ENCODE measurements around the gene KRTAP12-1.

Gene KRTAP12-1

DNA sequence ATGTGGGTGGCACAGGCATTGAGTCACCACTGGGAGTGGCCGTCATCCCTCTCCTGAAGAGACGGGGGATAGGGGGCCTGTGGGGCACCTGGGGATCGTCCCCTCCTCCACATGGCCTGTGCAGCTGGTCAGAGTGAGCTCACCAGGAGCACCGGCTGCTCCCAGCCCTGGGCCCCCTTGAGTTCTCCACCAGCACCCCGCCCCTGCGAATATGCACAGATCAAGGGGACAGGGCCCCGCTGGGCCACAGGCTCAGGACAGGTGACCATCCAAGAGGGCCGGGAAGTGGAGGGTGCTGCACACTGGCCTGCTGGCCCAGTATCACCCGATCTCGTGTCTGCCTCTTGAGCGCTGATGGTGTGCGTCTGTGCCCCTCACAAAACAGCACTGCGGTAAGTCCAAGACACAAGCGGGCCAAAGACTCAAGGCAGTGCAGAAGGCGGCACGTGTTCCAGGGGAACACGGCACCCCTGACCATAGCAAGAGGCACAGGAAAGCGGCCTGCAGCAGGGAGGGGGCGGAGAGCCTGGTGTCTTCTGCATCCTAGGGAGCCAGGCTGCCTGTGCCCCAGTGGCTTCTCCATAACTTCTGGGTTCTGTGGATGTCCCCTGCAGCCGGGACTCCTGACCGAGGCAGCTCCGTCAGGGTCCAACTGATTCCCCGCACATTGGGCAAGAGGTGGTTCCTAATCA, 47.5 kb upstream of the KRTAP12-1 start:
- Histone ChIP-seq H3K4me3 (replicated peaks; ENCODE audit: insufficient read depth, low read length) (no peak overlapping the region), H3K27ac (replicated peaks) (no peak overlapping the region), H3K27me3 (ENCODE audit: insufficient read depth, poor library complexity, severe bottlenecking) (peaks cover 8% of the 10 kb centered on the region)
- TF ChIP-seq GABPA (IDR thresholded peaks at IDR 0.05; ENCODE audit: low read depth) (no peak), SPI1 (IDR thresholded peaks at IDR 0.05; ENCODE audit: borderline replicate concordance, low read depth) (no peak), POLR2AphosphoS5 (IDR thresholded peaks at IDR 0.05; ENCODE audit: low read depth) (no peak)
- TF ChIP-seq, protein P1, sequence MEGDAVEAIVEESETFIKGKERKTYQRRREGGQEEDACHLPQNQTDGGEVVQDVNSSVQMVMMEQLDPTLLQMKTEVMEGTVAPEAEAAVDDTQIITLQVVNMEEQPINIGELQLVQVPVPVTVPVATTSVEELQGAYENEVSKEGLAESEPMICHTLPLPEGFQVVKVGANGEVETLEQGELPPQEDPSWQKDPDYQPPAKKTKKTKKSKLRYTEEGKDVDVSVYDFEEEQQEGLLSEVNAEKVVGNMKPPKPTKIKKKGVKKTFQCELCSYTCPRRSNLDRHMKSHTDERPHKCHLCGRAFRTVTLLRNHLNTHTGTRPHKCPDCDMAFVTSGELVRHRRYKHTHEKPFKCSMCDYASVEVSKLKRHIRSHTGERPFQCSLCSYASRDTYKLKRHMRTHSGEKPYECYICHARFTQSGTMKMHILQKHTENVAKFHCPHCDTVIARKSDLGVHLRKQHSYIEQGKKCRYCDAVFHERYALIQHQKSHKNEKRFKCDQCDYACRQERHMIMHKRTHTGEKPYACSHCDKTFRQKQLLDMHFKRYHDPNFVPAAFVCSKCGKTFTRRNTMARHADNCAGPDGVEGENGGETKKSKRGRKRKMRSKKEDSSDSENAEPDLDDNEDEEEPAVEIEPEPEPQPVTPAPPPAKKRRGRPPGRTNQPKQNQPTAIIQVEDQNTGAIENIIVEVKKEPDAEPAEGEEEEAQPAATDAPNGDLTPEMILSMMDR (IDR thresholded peaks at IDR 0.05; ENCODE audit: insufficient read depth, low read length): no peak
- TF ChIP-seq, protein P2, sequence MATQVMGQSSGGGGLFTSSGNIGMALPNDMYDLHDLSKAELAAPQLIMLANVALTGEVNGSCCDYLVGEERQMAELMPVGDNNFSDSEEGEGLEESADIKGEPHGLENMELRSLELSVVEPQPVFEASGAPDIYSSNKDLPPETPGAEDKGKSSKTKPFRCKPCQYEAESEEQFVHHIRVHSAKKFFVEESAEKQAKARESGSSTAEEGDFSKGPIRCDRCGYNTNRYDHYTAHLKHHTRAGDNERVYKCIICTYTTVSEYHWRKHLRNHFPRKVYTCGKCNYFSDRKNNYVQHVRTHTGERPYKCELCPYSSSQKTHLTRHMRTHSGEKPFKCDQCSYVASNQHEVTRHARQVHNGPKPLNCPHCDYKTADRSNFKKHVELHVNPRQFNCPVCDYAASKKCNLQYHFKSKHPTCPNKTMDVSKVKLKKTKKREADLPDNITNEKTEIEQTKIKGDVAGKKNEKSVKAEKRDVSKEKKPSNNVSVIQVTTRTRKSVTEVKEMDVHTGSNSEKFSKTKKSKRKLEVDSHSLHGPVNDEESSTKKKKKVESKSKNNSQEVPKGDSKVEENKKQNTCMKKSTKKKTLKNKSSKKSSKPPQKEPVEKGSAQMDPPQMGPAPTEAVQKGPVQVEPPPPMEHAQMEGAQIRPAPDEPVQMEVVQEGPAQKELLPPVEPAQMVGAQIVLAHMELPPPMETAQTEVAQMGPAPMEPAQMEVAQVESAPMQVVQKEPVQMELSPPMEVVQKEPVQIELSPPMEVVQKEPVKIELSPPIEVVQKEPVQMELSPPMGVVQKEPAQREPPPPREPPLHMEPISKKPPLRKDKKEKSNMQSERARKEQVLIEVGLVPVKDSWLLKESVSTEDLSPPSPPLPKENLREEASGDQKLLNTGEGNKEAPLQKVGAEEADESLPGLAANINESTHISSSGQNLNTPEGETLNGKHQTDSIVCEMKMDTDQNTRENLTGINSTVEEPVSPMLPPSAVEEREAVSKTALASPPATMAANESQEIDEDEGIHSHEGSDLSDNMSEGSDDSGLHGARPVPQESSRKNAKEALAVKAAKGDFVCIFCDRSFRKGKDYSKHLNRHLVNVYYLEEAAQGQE (IDR thresholded peaks at IDR 0.05; ENCODE audit: insufficient replicate concordance, low read depth): no peak
- no peak for DNase-seq (ENCODE audit: low read depth in 1 of 2, low spot score in 1 of 2)

DNA sequence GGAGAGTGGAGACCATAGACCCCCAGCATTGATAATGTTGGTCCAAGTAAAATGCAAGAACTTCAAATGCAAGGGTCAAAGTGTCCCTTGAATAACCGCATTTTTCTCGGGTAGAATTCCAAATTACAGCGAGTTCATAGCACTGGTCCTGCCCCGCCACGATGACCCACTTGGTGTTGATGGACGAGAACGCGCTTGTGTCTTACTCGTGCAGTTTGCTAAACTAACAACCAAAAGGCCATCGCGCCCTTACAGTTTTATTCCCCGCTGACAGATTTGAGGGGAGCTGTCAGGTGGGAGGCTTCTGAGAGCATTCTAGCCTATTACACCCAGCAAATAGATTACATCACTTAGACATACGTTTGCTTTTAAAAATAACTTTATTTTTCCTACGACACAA, 46.8 kb upstream of the KRTAP12-1 start:
- Histone ChIP-seq H3K4me3 (replicated peaks; ENCODE audit: insufficient read depth, low read length) (no peak overlapping the region), H3K27me3 (ENCODE audit: insufficient read depth, poor library complexity, severe bottlenecking) (peaks cover 15% of the 10 kb centered on the region), H3K27ac (replicated peaks) (no peak overlapping the region)
- DNase-seq (ENCODE audit: low read depth in 1 of 2, low spot score in 1 of 2): no peak
- no peak for TF ChIP-seq SPI1 (IDR thresholded peaks at IDR 0.05; ENCODE audit: borderline replicate concordance, low read depth)
- TF ChIP-seq, protein P2 (IDR thresholded peaks at IDR 0.05; ENCODE audit: insufficient replicate concordance, low read depth): no peak
- no peak for TF ChIP-seq GABPA (IDR thresholded peaks at IDR 0.05; ENCODE audit: low read depth)
- no peak for TF ChIP-seq POLR2AphosphoS5 (IDR thresholded peaks at IDR 0.05; ENCODE audit: low read depth)
- TF ChIP-seq, protein P1 (IDR thresholded peaks at IDR 0.05; ENCODE audit: insufficient read depth, low read length): no peak

DNA sequence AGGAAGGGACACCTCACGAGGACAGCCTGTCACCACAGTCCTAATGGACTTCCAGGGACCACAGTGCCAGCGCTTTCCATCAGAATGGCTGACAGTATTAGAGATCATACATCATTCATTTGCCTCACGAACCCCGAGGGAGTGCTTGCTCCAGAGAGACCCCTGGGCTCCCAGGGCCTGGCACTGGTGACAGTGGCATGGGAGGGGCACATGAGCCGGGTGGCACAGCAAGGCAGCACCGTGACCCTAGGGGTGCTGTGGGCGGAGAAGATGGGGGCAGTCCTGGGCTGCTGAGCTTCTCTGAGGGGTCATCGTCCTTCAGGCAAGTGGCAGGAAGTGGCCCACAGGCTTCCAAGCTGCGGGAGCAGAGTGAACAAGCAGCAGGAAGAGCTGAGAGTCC, 45.8 kb upstream of the KRTAP12-1 start:
- Histone ChIP-seq H3K4me3 (replicated peaks; ENCODE audit: insufficient read depth, low read length) (no peak overlapping the region), H3K27me3 (ENCODE audit: insufficient read depth, poor library complexity, severe bottlenecking) (peaks cover 25% of the 10 kb centered on the region), H3K27ac (replicated peaks) (no peak overlapping the region)
- no peak for TF ChIP-seq GABPA (IDR thresholded peaks at IDR 0.05; ENCODE audit: low read depth)
- no peak for TF ChIP-seq SPI1 (IDR thresholded peaks at IDR 0.05; ENCODE audit: borderline replicate concordance, low read depth)
- TF ChIP-seq, protein P1 (IDR thresholded peaks at IDR 0.05; ENCODE audit: insufficient read depth, low read length): no peak
- no peak for TF ChIP-seq POLR2AphosphoS5 (IDR thresholded peaks at IDR 0.05; ENCODE audit: low read depth)
- no peak for DNase-seq (ENCODE audit: low read depth in 1 of 2, low spot score in 1 of 2)

DNA sequence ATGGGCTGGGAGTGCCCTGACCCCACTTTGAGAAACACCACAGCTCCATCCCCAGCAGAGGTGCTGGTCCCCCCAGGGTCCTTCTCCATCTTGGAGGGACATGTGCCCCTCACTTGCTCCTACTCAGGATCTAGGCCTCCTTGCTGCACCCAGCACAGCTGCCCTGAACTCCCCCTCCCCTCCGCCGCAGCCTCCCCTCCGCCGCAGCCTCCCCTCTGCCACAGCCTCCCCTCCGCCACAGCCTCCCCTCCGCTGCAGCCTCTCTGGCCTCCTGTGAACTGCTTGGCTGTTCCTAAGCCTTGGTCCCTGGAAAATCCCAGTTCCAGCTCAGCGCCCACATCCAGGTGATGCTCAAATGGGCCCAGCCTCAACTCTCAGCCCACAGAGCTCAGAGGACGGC, 45.4 kb upstream of the KRTAP12-1 start:
- no peak overlapping the region for H3K4me3 ChIP-seq (replicated peaks; ENCODE audit: insufficient read depth, low read length)
- no peak overlapping the region for H3K27ac ChIP-seq (replicated peaks)
- DNase-seq (ENCODE audit: low read depth in 1 of 2, low spot score in 1 of 2): no peak
- H3K27me3 ChIP-seq (ENCODE audit: insufficient read depth, poor library complexity, severe bottlenecking): peaks cover 28% of the 10 kb centered on the region
- no peak for TF ChIP-seq POLR2AphosphoS5 (IDR thresholded peaks at IDR 0.05; ENCODE audit: low read depth)
- no peak for TF ChIP-seq GABPA (IDR thresholded peaks at IDR 0.05; ENCODE audit: low read depth)
- TF ChIP-seq, protein P2 (IDR thresholded peaks at IDR 0.05; ENCODE audit: insufficient replicate concordance, low read depth): no peak
- no peak for TF ChIP-seq SPI1 (IDR thresholded peaks at IDR 0.05; ENCODE audit: borderline replicate concordance, low read depth)

Data from HL-60 (cell line).